Measurements from ENCODE around the gene LRRIQ3.

The LRRIQ3 gene

GRCh38 chr1:74237035-74237434 lies 39.1 kb upstream of the LRRIQ3 start:
- Histone ChIP-seq H3K27me3 (ENCODE audit: control insufficient read depth in 3 of 3, insufficient read depth in 3 of 3, low read depth in 1 of 3, low read length in 3 of 3) (no peaks in the 10 kb centered on the region), H2BK12ac (ENCODE audit: low read length) (no peak overlapping the region), H2BK15ac (ENCODE audit: low read length) (no peak overlapping the region), H3K18ac (ENCODE audit: low read length) (no peak overlapping the region), H3K4me2 (ENCODE audit: insufficient read depth, low read length, poor library complexity, severe bottlenecking) (no peak overlapping the region), H3K79me1 (ENCODE audit: low read depth, low read length) (no peaks in the 10 kb centered on the region), H3K14ac (ENCODE audit: low read length) (no peak overlapping the region), H3K27ac (replicated peaks; ENCODE audit: low read length) (no peak overlapping the region), H3K9me3 (replicated peaks in 1 of 2; ENCODE audit: control insufficient read depth in 2 of 2, insufficient read depth in 1 of 2, low read depth in 1 of 2, low read length in 2 of 2) (peaks cover 0 to 2% of the 10 kb centered on the region in 2 donors), H3K9ac (ENCODE audit: low read depth, low read length, poor library complexity) (no peak overlapping the region), H3K23ac (ENCODE audit: low read depth, low read length, poor library complexity) (no peak overlapping the region), H3K4me3 (ENCODE audit: low read length in 2 of 2) (no peak overlapping the region), H4K91ac (ENCODE audit: low read depth, low read length, poor library complexity) (no peak overlapping the region), H3K36me3 (replicated peaks in 1 of 2; ENCODE audit: control insufficient read depth in 2 of 2, insufficient read depth in 2 of 2, low read length in 2 of 2) (no peaks in the 10 kb centered on the region), H4K8ac (ENCODE audit: low read depth, low read length) (no peak overlapping the region), H2BK5ac (ENCODE audit: low read length) (no peak overlapping the region), H2BK120ac (ENCODE audit: low read depth, low read length) (no peak overlapping the region), H3K4me1 (ENCODE audit: control insufficient read depth in 2 of 2, insufficient read depth in 1 of 2, low read depth in 1 of 2, low read length in 2 of 2) (no peaks in the 10 kb centered on the region), H3K4ac (ENCODE audit: low read length) (no peak overlapping the region), H2AFZ (ENCODE audit: low read length) (no peak overlapping the region), H2AK5ac (ENCODE audit: low read depth, low read length) (no peak overlapping the region)
- DNase-seq (ENCODE audit: low spot score) = no peak
- WGBS, 2 donors (ENCODE audit: extremely low coverage in 2 of 2, insufficient read length in 2 of 2, insufficient replicate concordance in 1 of 2) = no CpG with 5 or more reads among the region's 1 CpG

- Histone ChIP-seq H3K4ac (ENCODE audit: low read length) (no peak overlapping the region), H2BK12ac (ENCODE audit: low read length) (no peak overlapping the region), H3K27ac (replicated peaks; ENCODE audit: low read length) (no peak overlapping the region), H2BK120ac (ENCODE audit: low read depth, low read length) (no peak overlapping the region), H2AFZ (ENCODE audit: low read length) (no peak overlapping the region), H2AK5ac (ENCODE audit: low read depth, low read length) (no peak overlapping the region), H3K4me3 (ENCODE audit: low read length in 2 of 2) (no peak overlapping the region), H3K79me1 (ENCODE audit: low read depth, low read length) (no peaks in the 10 kb centered on the region), H4K91ac (ENCODE audit: low read depth, low read length, poor library complexity) (no peak overlapping the region), H4K8ac (ENCODE audit: low read depth, low read length) (no peak overlapping the region), H3K36me3 (replicated peaks in 1 of 2; ENCODE audit: control insufficient read depth in 2 of 2, insufficient read depth in 2 of 2, low read length in 2 of 2) (no peaks in the 10 kb centered on the region), H3K18ac (ENCODE audit: low read length) (no peak overlapping the region), H3K14ac (ENCODE audit: low read length) (no peak overlapping the region), H3K4me2 (ENCODE audit: insufficient read depth, low read length, poor library complexity, severe bottlenecking) (no peak overlapping the region), H2BK15ac (ENCODE audit: low read length) (no peak overlapping the region), H3K27me3 (ENCODE audit: control insufficient read depth in 3 of 3, insufficient read depth in 3 of 3, low read depth in 1 of 3, low read length in 3 of 3) (no peaks in the 10 kb centered on the region), H3K23ac (ENCODE audit: low read depth, low read length, poor library complexity) (no peak overlapping the region), H2BK5ac (ENCODE audit: low read length) (no peak overlapping the region), H3K9me3 (replicated peaks in 1 of 2; ENCODE audit: control insufficient read depth in 2 of 2, insufficient read depth in 1 of 2, low read depth in 1 of 2, low read length in 2 of 2) (peaks cover 0 to 2% of the 10 kb centered on the region in 2 donors), H3K4me1 (ENCODE audit: control insufficient read depth in 2 of 2, insufficient read depth in 1 of 2, low read depth in 1 of 2, low read length in 2 of 2) (no peaks in the 10 kb centered on the region), H3K9ac (ENCODE audit: low read depth, low read length, poor library complexity) (no peak overlapping the region)
- no CpG with 5 or more reads among the region's 3 CpGs for WGBS, 2 donors (ENCODE audit: extremely low coverage in 2 of 2, insufficient read length in 2 of 2, insufficient replicate concordance in 1 of 2)
- DNase-seq (ENCODE audit: low spot score) = no peak
Observed at GRCh38 chr1:74236440-74236839, 38.5 kb upstream of the LRRIQ3 start.

GRCh38 chr1:74235153-74235552 lies 37.2 kb upstream of the LRRIQ3 start, which contains the start of gene TNNI3K:
Gene TNNI3K, plus strand, starts transcription at chr1:74235387. Its CDS starts 65 bp downstream, at chr1:74235452.
- no peak within 1 kb of the TSS for H2AK5ac ChIP-seq (ENCODE audit: low read depth, low read length)
- H2BK12ac ChIP-seq (ENCODE audit: low read length) = no peak within 1 kb of the TSS
- no peak within 1 kb of the TSS for H3K4me2 ChIP-seq (ENCODE audit: insufficient read depth, low read length, poor library complexity, severe bottlenecking)
- H2BK120ac ChIP-seq (ENCODE audit: low read depth, low read length) = no peak within 1 kb of the TSS
- no peak for DNase-seq (ENCODE audit: low spot score)
- no peak within 1 kb of the TSS for H3K27ac ChIP-seq (replicated peaks; ENCODE audit: low read length)
- H3K4me1 ChIP-seq (ENCODE audit: control insufficient read depth in 2 of 2, insufficient read depth in 1 of 2, low read depth in 1 of 2, low read length in 2 of 2) = no peaks in the 10 kb centered on the region
- no peak within 1 kb of the TSS for H2BK15ac ChIP-seq (ENCODE audit: low read length)
- H4K8ac ChIP-seq (ENCODE audit: low read depth, low read length) = no peak within 1 kb of the TSS
- WGBS, 2 donors (ENCODE audit: extremely low coverage in 2 of 2, insufficient read length in 2 of 2, insufficient replicate concordance in 1 of 2) = no CpG with 5 or more reads among the region's 2 CpGs
- no peaks in the 10 kb centered on the region for H3K79me1 ChIP-seq (ENCODE audit: low read depth, low read length)
- H2BK5ac ChIP-seq (ENCODE audit: low read length) = no peak within 1 kb of the TSS
- H3K9ac ChIP-seq (ENCODE audit: low read depth, low read length, poor library complexity) = no peak within 1 kb of the TSS
- no peak within 1 kb of the TSS for H4K91ac ChIP-seq (ENCODE audit: low read depth, low read length, poor library complexity)
- no peak within 1 kb of the TSS for H3K4ac ChIP-seq (ENCODE audit: low read length)
- H3K23ac ChIP-seq (ENCODE audit: low read depth, low read length, poor library complexity) = no peak within 1 kb of the TSS
- no peaks in the 10 kb centered on the region for H3K36me3 ChIP-seq (replicated peaks in 1 of 2; ENCODE audit: control insufficient read depth in 2 of 2, insufficient read depth in 2 of 2, low read length in 2 of 2)
- H2AFZ ChIP-seq (ENCODE audit: low read length) = no peak within 1 kb of the TSS
- H3K18ac ChIP-seq (ENCODE audit: low read length) = no peak within 1 kb of the TSS
- no peak within 1 kb of the TSS for H3K4me3 ChIP-seq (ENCODE audit: low read length in 2 of 2)
- H3K9me3 ChIP-seq (replicated peaks in 1 of 2; ENCODE audit: control insufficient read depth in 2 of 2, insufficient read depth in 1 of 2, low read depth in 1 of 2, low read length in 2 of 2) = peaks cover 0 to 2% of the 10 kb centered on the region in 2 donors
- no peaks in the 10 kb centered on the region for H3K27me3 ChIP-seq (ENCODE audit: control insufficient read depth in 3 of 3, insufficient read depth in 3 of 3, low read depth in 1 of 3, low read length in 3 of 3)
- no peak within 1 kb of the TSS for H3K14ac ChIP-seq (ENCODE audit: low read length)

GRCh38 chr1:74223453-74223852 lies 25.5 kb upstream of the LRRIQ3 start:
- Histone ChIP-seq H2BK15ac (ENCODE audit: low read length) (no peak overlapping the region), H3K18ac (ENCODE audit: low read length) (no peak overlapping the region), H3K79me1 (ENCODE audit: low read depth, low read length) (no peaks in the 10 kb centered on the region), H3K4me3 (ENCODE audit: low read length in 2 of 2) (no peak overlapping the region), H3K23ac (ENCODE audit: low read depth, low read length, poor library complexity) (no peak overlapping the region), H3K14ac (ENCODE audit: low read length) (no peak overlapping the region), H3K4me2 (ENCODE audit: insufficient read depth, low read length, poor library complexity, severe bottlenecking) (no peak overlapping the region), H3K27me3 (ENCODE audit: control insufficient read depth in 3 of 3, insufficient read depth in 3 of 3, low read depth in 1 of 3, low read length in 3 of 3) (no peaks in the 10 kb centered on the region), H2BK120ac (ENCODE audit: low read depth, low read length) (no peak overlapping the region), H2BK5ac (ENCODE audit: low read length) (no peak overlapping the region), H2AFZ (ENCODE audit: low read length) (no peak overlapping the region), H4K8ac (ENCODE audit: low read depth, low read length) (no peak overlapping the region), H2BK12ac (ENCODE audit: low read length) (no peak overlapping the region), H3K4ac (ENCODE audit: low read length) (no peak overlapping the region), H2AK5ac (ENCODE audit: low read depth, low read length) (no peak overlapping the region), H4K91ac (ENCODE audit: low read depth, low read length, poor library complexity) (no peak overlapping the region), H3K9me3 (replicated peaks in 1 of 2; ENCODE audit: control insufficient read depth in 2 of 2, insufficient read depth in 1 of 2, low read depth in 1 of 2, low read length in 2 of 2) (no peaks in the 10 kb centered on the region), H3K4me1 (ENCODE audit: control insufficient read depth in 2 of 2, insufficient read depth in 1 of 2, low read depth in 1 of 2, low read length in 2 of 2) (no peaks in the 10 kb centered on the region), H3K27ac (replicated peaks; ENCODE audit: low read length) (no peak overlapping the region), H3K9ac (ENCODE audit: low read depth, low read length, poor library complexity) (no peak overlapping the region), H3K36me3 (replicated peaks in 1 of 2; ENCODE audit: control insufficient read depth in 2 of 2, insufficient read depth in 2 of 2, low read length in 2 of 2) (no peaks in the 10 kb centered on the region)
- no peak for DNase-seq (ENCODE audit: low spot score)
- whole genome bisulfite sequencing, 2 donors (ENCODE audit: extremely low coverage in 2 of 2, insufficient read length in 2 of 2, insufficient replicate concordance in 1 of 2) = no CpG with 5 or more reads among the region's 3 CpGs

Data from neuronal stem cell (in vitro differentiated cells).